HepG2 (cell line): ENCODE measurements around the gene SLC18A3. TPM values are rescaled to one million over a fixed set of nuclear protein-coding genes. Genes with fewer than 3 reads are reported as not detected.

ENCODE experiments used
- ATAC-seq: fragments of 200-7000 bp; cut with Tn5 transposase; 3 replicates; pipeline ENCODE4 v1.9.1; 2020; ENCODE audit warnings: mild to moderate bottlenecking, moderate library complexity
- BruUV-seq: library from RNA; stranded (reverse); fragments of 400-500 nt; replicated peaks from 2 replicates; lab custom pipeline; 2021; lab: Mats Ljungman, UMichigan
- CTCF ChIA-PET: fragments of 300-600 bp; formaldehyde crosslinking; extraction: SDS; loops from one replicate; lab custom pipeline; 2021; ENCODE audit warnings: low total read pairs, inconsistent platforms, low intra/inter-chr PET ratio; lab: Yijun Ruan, JAX
- POLR2A ChIA-PET: fragments of 350-600 bp; sonication (Branson Sonifier 250); formaldehyde crosslinking; loops from one replicate; lab custom pipeline; 2020; ENCODE audit warnings: antibody characterized with exemption, inconsistent platforms; lab: Yijun Ruan, JAX
- DNase-seq: peaks from one replicate; pipeline ENCODE4 v3.0.0-alpha.2; 2015; ENCODE audit warnings: low spot score
- FAIRE-seq: peaks from 3 replicates; lab custom pipeline; 2011; peaks lifted over from hg19 to GRCh38; lab: Jason Lieb, UNC
- H2AFZ ChIP-seq: one replicate; pipeline ENCODE4 v1.6.1; 2011; ENCODE audit warnings: low read length, inconsistent platforms
- H3K27ac ChIP-seq: fragments of 300-600 bp; 3 replicates; pipeline ENCODE4 v1.8.0; 2011; ENCODE audit warnings: mixed run types, mild to moderate bottlenecking, mixed read lengths, low read length, inconsistent platforms; ENCODE audit not compliant: insufficient read depth; ENCODE audit errors: extremely low read length
- H3K27me3 ChIP-seq, 2 experiments: fragments of 200-600 bp in 1 of 2; 2 replicates in 1 of 2; 3 replicates in 1 of 2; pipeline versions ENCODE4 v1.6.0 to v1.8.0; 2011; ENCODE audit warnings: low read length in 2 of 2, mild to moderate bottlenecking in 2 of 2, moderate library complexity in 2 of 2, inconsistent platforms in 1 of 2; ENCODE audit not compliant: insufficient read depth in 2 of 2, control insufficient read depth in 1 of 2
- H3K36me3 ChIP-seq, 2 experiments: fragments of 200-600 bp in 1 of 2; replicated peaks in 1 of 2; 2 replicates in 1 of 2; 3 replicates in 1 of 2; pipeline versions ENCODE4 v1.5.1 to v1.8.0; 2011; ENCODE audit warnings: low read length in 2 of 2, inconsistent platforms in 1 of 2; ENCODE audit not compliant: insufficient read depth in 2 of 2, control insufficient read depth in 1 of 2
- H3K4me1 ChIP-seq: 2 replicates; pipeline ENCODE4 v1.5.1; 2012; ENCODE audit warnings: low read length, inconsistent platforms; ENCODE audit not compliant: insufficient read depth
- H3K4me2 ChIP-seq: 2 replicates; pipeline ENCODE4 v1.6.0; 2011; ENCODE audit warnings: low read depth, low read length, inconsistent platforms
- H3K4me3 ChIP-seq, 3 experiments: fragments of 200-600 bp in 1 of 3; sonication (generic), shearing (Covaris generic) in 1 of 3; replicated peaks in 1 of 3; 2 replicates each; pipeline ENCODE4 v1.5.1; 2011 to 2016; ENCODE audit warnings: low read length in 3 of 3, inconsistent platforms in 2 of 3, low read depth in 2 of 3, mild to moderate bottlenecking in 2 of 3, control low read depth in 1 of 3, mixed read lengths in 1 of 3; ENCODE audit not compliant: insufficient read depth in 1 of 3
- H3K79me2 ChIP-seq: one replicate; pipeline ENCODE4 v1.6.1; 2011; ENCODE audit warnings: low read length, inconsistent platforms; ENCODE audit not compliant: insufficient read depth
- H3K9ac ChIP-seq: 2 replicates; pipeline ENCODE4 v1.6.0; 2011; ENCODE audit warnings: mild to moderate bottlenecking, low read depth, low read length, inconsistent platforms; ENCODE audit not compliant: insufficient read depth
- H3K9me3 ChIP-seq: 2 replicates; pipeline ENCODE4 v1.5.1; 2012; ENCODE audit warnings: mild to moderate bottlenecking, low read length
- H4K20me1 ChIP-seq: 2 replicates; pipeline ENCODE4 v1.6.0; 2011; ENCODE audit warnings: inconsistent platforms, mild to moderate bottlenecking, low read length, moderate library complexity; ENCODE audit not compliant: insufficient read depth
- GPBP1L1 ChIP-seq: sonication (generic); formaldehyde crosslinking; IDR thresholded peaks from 2 replicates; pipeline ENCODE4 v1.5.0; 2020; ENCODE audit warnings: mild to moderate bottlenecking, missing genetic modification reagents
- XRCC5 ChIP-seq: fragments of 200-400 bp; formaldehyde crosslinking; optimal IDR thresholded peaks from 2 replicates; pipeline ENCODE3; 2017; ENCODE audit warnings: mild to moderate bottlenecking, low read length
- ZBTB10 ChIP-seq: sonication (generic); formaldehyde crosslinking; IDR thresholded peaks from 2 replicates; pipeline ENCODE4 v1.4.0; 2020; ENCODE audit warnings: missing genetic modification reagents, borderline replicate concordance
- ZNF281 ChIP-seq: sonication (generic); formaldehyde crosslinking; IDR thresholded peaks from 2 replicates; pipeline ENCODE4 v1.4.0; 2020; ENCODE audit warnings: missing genetic modification reagents, borderline replicate concordance
- WGBS: methylation state at CpG from one replicate; pipeline ENCODE4 v1.1.6; 2017; ENCODE audit warnings: low lambda C conversion rate; 5-methylcytosine and 5-hydroxymethylcytosine counted together
- in situ Hi-C: cut with HindIII; loops from 2 replicates; pipeline ENCODE4 v1.10.0; 2017; ENCODE audit warnings: low pct_unique_long_range_greater_than_20kb; ENCODE audit not compliant: extremely low pct_ligation_motif_present
- intact Hi-C: fragments of 100-400 bp; cut with micrococcal nuclease; formaldehyde crosslinking; loops from one replicate; pipeline ENCODE4 v1.10.0; 2022; ENCODE audit not compliant: unreplicated experiment
- polyA plus RNA-seq, 8 experiments: library from polyadenylated mRNA; depleted of rRNA in 3 of 8; stranded (reverse) in 7 of 8; unstranded in 1 of 8; fragments of >200 nt; fragmentation: Illumina TruSeq in 4 of 8; extraction: Trizol in 4 of 8; gene quantifications; 2 replicates each; pipeline versions ENCODE4 v1.2.1 to v1.2.3, GENCODE V29; 2011 to 2016; ENCODE audit warnings: low read depth in 4 of 8, missing spikeins in 1 of 8, mixed read lengths in 1 of 8; ENCODE audit not compliant: insufficient read depth in 1 of 8
- total RNA-seq, 5 experiments: library from RNA; depleted of rRNA; stranded (reverse); fragments of >200 nt; fragmentation: Illumina TruSeq; extraction: Trizol; gene quantifications; 2 replicates each; pipeline ENCODE4 v1.2.3, GENCODE V29; 2016; ENCODE audit warnings: low read depth in 1 of 5

SLC18A3 gene
- total and polyA plus RNA-seq, 2 of the 13 experiments (the other 11 are each of a cell fraction or from before 2014, with no cell fraction given), result not detected

GRCh38 chr10:49595713-49596492 lies 14.2 kb upstream of the SLC18A3 start (continued):
- TF ChIP-seq ZBTB10 (CRISPR knock-in tag) (no peak), GPBP1L1 (no peak)
- TF ChIP-seq, all 625 proteins: peak for 0

- H3K27me3 ChIP-seq, result peaks cover 0 to 13% of the 10 kb centered on the region in 2 experiments; a peak in 2 of 5 replicates
- in situ Hi-C loops (loop anchor here (10.0 to 25.0 kb wide), 2 partner anchors 168 to 616 kb away; partner anchors contain the start of gene OGDHL), intact Hi-C loops (no loop called here)
- CTCF ChIA-PET, result no interaction called here
- no peaks in the 10 kb centered on the region; the same call in 1 of the 2 replicates for H4K20me1 ChIP-seq
- WGBS, result 0% methylated on average over 2 of the region's 3 CpGs
- H3K9me3 ChIP-seq, result no peaks in the 10 kb centered on the region
- H3K4me2 ChIP-seq, result no peak overlapping the region
- ATAC-seq, result no peak
- BruUV-seq, result no TSS peak
- H3K4me1 ChIP-seq, result peaks cover 12% of the 10 kb centered on the region; the same call in 1 of the 2 replicates
- H3K4me3 ChIP-seq, result no peak overlapping the region
- H3K36me3 ChIP-seq, result no peaks in the 10 kb centered on the region
- no peak overlapping the region for H3K9ac ChIP-seq
- POLR2A ChIA-PET, result no interaction called here
- H2AFZ ChIP-seq, result no peak overlapping the region
- H3K79me2 ChIP-seq, result no peaks in the 10 kb centered on the region
- no peak overlapping the region for H3K27ac ChIP-seq
- no peak for FAIRE-seq
- peak; percentile 27; the same call in 1 of the 2 replicates for TF ChIP-seq ZNF281 (CRISPR knock-in tag)
- no peak for TF ChIP-seq XRCC5
- no peak for DNase-seq
Observed at GRCh38 chr10:49596493-49596809, 13.7 kb upstream of the SLC18A3 start.
